H9 (cell line): Measurements from ENCODE around the gene POLH. TPM values are rescaled to one million over a fixed set of nuclear protein-coding genes. Genes with fewer than 3 reads are reported as not detected.

ENCODE experiments used
- DNase-seq: peaks from one replicate; pipeline ENCODE4 v3.0.0-alpha.2; 2017
- H2AFZ ChIP-seq: one replicate; pipeline ENCODE4 v1.6.1; 2013; ENCODE audit warnings: mild to moderate bottlenecking, low read length, control low read depth, moderate library complexity
- H2AK5ac ChIP-seq: 2 replicates; pipeline ENCODE4 v1.6.1; 2013; ENCODE audit warnings: low read length, control low read depth, mixed read lengths; ENCODE audit not compliant: insufficient read length
- H2BK120ac ChIP-seq: one replicate; pipeline ENCODE4 v1.6.1; 2013; ENCODE audit warnings: low read depth, mild to moderate bottlenecking, low read length, control low read depth, inconsistent platforms; ENCODE audit not compliant: poor library complexity, severe bottlenecking
- H2BK12ac ChIP-seq: 2 replicates; pipeline ENCODE4 v1.6.1; 2013; ENCODE audit warnings: low read length, control low read depth, mixed read lengths, low read depth; ENCODE audit not compliant: insufficient read length
- H2BK15ac ChIP-seq: 2 replicates; pipeline ENCODE4 v1.6.1; 2013; ENCODE audit warnings: low read depth, low read length, control low read depth
- H2BK20ac ChIP-seq: one replicate; pipeline ENCODE4 v1.6.1; 2013; ENCODE audit warnings: low read depth, mild to moderate bottlenecking, low read length, control low read depth, inconsistent platforms; ENCODE audit not compliant: poor library complexity, severe bottlenecking
- H2BK5ac ChIP-seq: 2 replicates; pipeline ENCODE4 v1.6.1; 2013; ENCODE audit warnings: low read length, control low read depth, mixed read lengths; ENCODE audit not compliant: insufficient read length
- H3K14ac ChIP-seq: 2 replicates; pipeline ENCODE4 v1.6.1; 2013; ENCODE audit warnings: low read length, control low read depth; ENCODE audit not compliant: insufficient read depth
- H3K18ac ChIP-seq: 2 replicates; pipeline ENCODE4 v1.6.1; 2013; ENCODE audit warnings: low read depth, mild to moderate bottlenecking, mixed read lengths, low read length, control low read depth; ENCODE audit not compliant: insufficient read length
- H3K23ac ChIP-seq: 2 replicates; pipeline ENCODE4 v1.6.1; 2013; ENCODE audit warnings: low read length, control low read depth, mixed read lengths, low read depth; ENCODE audit not compliant: insufficient read length
- H3K23me2 ChIP-seq: 2 replicates; pipeline ENCODE4 v1.6.1; 2013; ENCODE audit warnings: low read depth, mild to moderate bottlenecking, mixed read lengths, low read length, control low read depth; ENCODE audit not compliant: insufficient read length, poor library complexity, severe bottlenecking
- H3K27ac ChIP-seq: 2 replicates; pipeline ENCODE4 v1.5.1; 2013; ENCODE audit warnings: low read length, control low read depth, mixed read lengths, low read depth; ENCODE audit not compliant: insufficient read length
- H3K27me3 ChIP-seq: 2 replicates; pipeline ENCODE4 v1.6.1; 2013; ENCODE audit warnings: low read length, control low read depth, inconsistent platforms; ENCODE audit not compliant: insufficient read depth
- H3K4ac ChIP-seq: 2 replicates; pipeline ENCODE4 v1.6.1; 2013; ENCODE audit warnings: low read depth, mild to moderate bottlenecking, control low read depth, inconsistent platforms, low read length, moderate library complexity
- H3K4me1 ChIP-seq: 2 replicates; pipeline ENCODE4 v1.6.1; 2013; ENCODE audit warnings: low read length, control low read depth, inconsistent platforms; ENCODE audit not compliant: insufficient read depth
- H3K4me2 ChIP-seq: 2 replicates; pipeline ENCODE4 v1.6.1; 2013; ENCODE audit warnings: low read length, control low read depth, mixed read lengths; ENCODE audit not compliant: insufficient read length, insufficient read depth
- H3K56ac ChIP-seq: 2 replicates; pipeline ENCODE4 v1.6.1; 2013; ENCODE audit warnings: low read depth, mild to moderate bottlenecking, mixed read lengths, low read length, control low read depth; ENCODE audit not compliant: insufficient read length
- H3K79me1 ChIP-seq: 2 replicates; pipeline ENCODE4 v1.6.1; 2013; ENCODE audit warnings: low read depth, mild to moderate bottlenecking, moderate library complexity, low read length, control low read depth, inconsistent platforms; ENCODE audit not compliant: insufficient read depth, poor library complexity, severe bottlenecking
- H3K79me2 ChIP-seq: 2 replicates; pipeline ENCODE4 v1.6.1; 2013; ENCODE audit warnings: low read length, control low read depth, inconsistent platforms; ENCODE audit not compliant: insufficient read depth
- H3K9ac ChIP-seq: 2 replicates; pipeline ENCODE4 v1.6.1; 2013; ENCODE audit warnings: low read length, control low read depth, mixed read lengths; ENCODE audit not compliant: insufficient read length; ENCODE audit errors: extremely low read depth
- H3K9me3 ChIP-seq: one replicate; pipeline ENCODE4 v1.6.1; 2013; ENCODE audit warnings: low read depth, low read length, inconsistent platforms; ENCODE audit not compliant: control insufficient read depth
- H3T11ph ChIP-seq: one replicate; pipeline ENCODE4 v1.6.1; 2013; ENCODE audit warnings: mild to moderate bottlenecking, low read length, control low read depth, inconsistent platforms
- H4K20me1 ChIP-seq: one replicate; pipeline ENCODE4 v1.6.1; 2013; ENCODE audit not compliant: control insufficient read depth, insufficient read length, insufficient read depth
- H4K5ac ChIP-seq: 2 replicates; pipeline ENCODE4 v1.6.1; 2013; ENCODE audit warnings: low read depth, mild to moderate bottlenecking, mixed read lengths, low read length, control low read depth; ENCODE audit not compliant: insufficient read length
- H4K8ac ChIP-seq: replicated peaks from 2 replicates; pipeline ENCODE4 v1.6.1; 2013; ENCODE audit warnings: low read length, control low read depth, mixed read lengths, low read depth; ENCODE audit not compliant: insufficient read length
- H4K91ac ChIP-seq: 2 replicates; pipeline ENCODE4 v1.6.1; 2013; ENCODE audit warnings: low read depth, mild to moderate bottlenecking, moderate library complexity, mixed read lengths, low read length, control low read depth; ENCODE audit not compliant: insufficient read length
- H3K27ac Mint-ChIP-seq, 3 experiments: 2 replicates in 2 of 3; 3 replicates in 1 of 3; pipeline ENCODE4 v1.8.0; 2020 to 2021; ENCODE audit warnings: mixed read lengths in 3 of 3, mild to moderate bottlenecking in 1 of 3, moderate library complexity in 1 of 3
- H3K27me3 Mint-ChIP-seq: 2 replicates; pipeline ENCODE4 v1.8.0; 2021; ENCODE audit warnings: low read depth, mild to moderate bottlenecking, moderate library complexity, mixed read lengths
- H3K36me3 Mint-ChIP-seq, 3 experiments: 2 replicates in 2 of 3; 3 replicates in 1 of 3; pipeline ENCODE4 v1.8.0; 2020 to 2021; ENCODE audit warnings: low read depth in 3 of 3, mixed read lengths in 3 of 3; ENCODE audit not compliant: insufficient read depth in 1 of 3
- H3K4me1 Mint-ChIP-seq, 2 experiments: 2 replicates each; pipeline ENCODE4 v1.8.0; 2020; ENCODE audit warnings: mixed read lengths in 2 of 2
- H3K4me3 Mint-ChIP-seq, 2 experiments: 2 replicates in 1 of 2; 3 replicates in 1 of 2; pipeline ENCODE4 v1.8.0; 2020 to 2021; ENCODE audit warnings: mild to moderate bottlenecking in 2 of 2, mixed read lengths in 2 of 2, moderate library complexity in 1 of 2
- H3K9me3 Mint-ChIP-seq, 2 experiments: 2 replicates in 1 of 2; 3 replicates in 1 of 2; pipeline ENCODE4 v1.8.0; 2020; ENCODE audit warnings: mild to moderate bottlenecking in 2 of 2, mixed read lengths in 2 of 2, moderate library complexity in 1 of 2
- WGBS: extraction: QIAGEN DNeasy Blood & Tissue Kit; methylation state at CpG from one replicate; pipeline ENCODE4 v1.1.7; 2013; ENCODE audit warnings: missing lambda C conversion rate, low lambda C conversion rate, mixed read lengths; ENCODE audit not compliant: insufficient read length; ENCODE audit errors: extremely low coverage; 5-methylcytosine and 5-hydroxymethylcytosine counted together
- total RNA-seq: library from RNA; stranded (reverse); gene quantifications from 2 replicates; pipeline ENCODE4 v1.2.1, GENCODE V29; 2021
- TF ChIP-seq, protein P1 (sequence below): fragments of 200-600 bp; sonication (generic); conservative IDR thresholded peaks from 3 replicates; pipeline ENCODE4 v1.8.0; 2021; ENCODE audit warnings: antibody characterized with exemption, mild to moderate bottlenecking

The POLH gene
- total RNA-seq, 1 experiment from 2014 or later: 12.6 TPM

DNA sequence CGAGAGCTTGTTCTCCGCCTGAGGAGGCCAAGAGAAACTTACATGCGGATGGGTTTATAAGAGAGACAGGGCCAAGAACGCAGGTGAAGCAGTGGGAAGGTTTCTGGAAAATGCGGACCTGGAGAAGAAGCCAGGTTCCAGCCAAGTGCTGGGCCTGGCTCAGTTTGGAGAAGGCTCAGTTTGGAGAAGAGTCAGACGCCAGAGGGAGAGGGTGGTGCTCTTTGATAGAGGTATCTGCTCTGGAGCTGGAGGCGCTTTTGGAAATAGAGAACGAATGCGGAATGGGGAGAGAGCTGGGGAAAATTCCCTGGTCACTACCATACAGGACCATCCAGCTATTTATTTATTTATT, 69.6 kb downstream of the POLH start:
- DNase-seq: no peak
- Histone ChIP-seq H3K4me2 (peak overlapping the region; percentile 62), H3K56ac (no peak overlapping the region), H3K4me1 (no peaks in the 10 kb centered on the region), H3K23ac (no peak overlapping the region), H2BK12ac (no peak overlapping the region), H3K79me1 (no peaks in the 10 kb centered on the region), H2BK20ac (no peak overlapping the region), H3K27me3 (no peaks in the 10 kb centered on the region), H4K20me1 (no peaks in the 10 kb centered on the region), H3K9me3 (no peaks in the 10 kb centered on the region), H3K27ac (no peak overlapping the region), H4K91ac (no peak overlapping the region), H3K23me2 (no peaks in the 10 kb centered on the region), H3K14ac (no peak overlapping the region), H3T11ph (no peak overlapping the region), H3K4ac (no peak overlapping the region), H3K18ac (no peak overlapping the region), H3K79me2 (no peaks in the 10 kb centered on the region), H4K8ac (no peak overlapping the region), H3K9ac (no peak overlapping the region), H2AK5ac (no peak overlapping the region), H2BK15ac (no peak overlapping the region), H2AFZ (peak overlapping the region; percentile 89), H2BK120ac (no peak overlapping the region), H2BK5ac (no peak overlapping the region), H4K5ac (no peak overlapping the region)
- Mint-ChIP-seq H3K4me3 (peak overlapping the region; percentile 75 to 83), H3K4me1 (peaks cover 17 to 18% of the 10 kb centered on the region in 2 experiments), H3K27me3 (no peaks in the 10 kb centered on the region; the same call in 1 of the 2 replicates), H3K9me3 (no peaks in the 10 kb centered on the region), H3K36me3 (peaks cover 8 to 16% (median 11%) of the 10 kb centered on the region in 3 experiments; a peak in 6 of 7 replicates), H3K27ac (peak overlapping the region; percentile 87 to 93 (median 87); a peak in 6 of 7 replicates)
- no CpG with 5 or more reads among the region's 9 CpGs for WGBS
- TF ChIP-seq, protein P1, sequence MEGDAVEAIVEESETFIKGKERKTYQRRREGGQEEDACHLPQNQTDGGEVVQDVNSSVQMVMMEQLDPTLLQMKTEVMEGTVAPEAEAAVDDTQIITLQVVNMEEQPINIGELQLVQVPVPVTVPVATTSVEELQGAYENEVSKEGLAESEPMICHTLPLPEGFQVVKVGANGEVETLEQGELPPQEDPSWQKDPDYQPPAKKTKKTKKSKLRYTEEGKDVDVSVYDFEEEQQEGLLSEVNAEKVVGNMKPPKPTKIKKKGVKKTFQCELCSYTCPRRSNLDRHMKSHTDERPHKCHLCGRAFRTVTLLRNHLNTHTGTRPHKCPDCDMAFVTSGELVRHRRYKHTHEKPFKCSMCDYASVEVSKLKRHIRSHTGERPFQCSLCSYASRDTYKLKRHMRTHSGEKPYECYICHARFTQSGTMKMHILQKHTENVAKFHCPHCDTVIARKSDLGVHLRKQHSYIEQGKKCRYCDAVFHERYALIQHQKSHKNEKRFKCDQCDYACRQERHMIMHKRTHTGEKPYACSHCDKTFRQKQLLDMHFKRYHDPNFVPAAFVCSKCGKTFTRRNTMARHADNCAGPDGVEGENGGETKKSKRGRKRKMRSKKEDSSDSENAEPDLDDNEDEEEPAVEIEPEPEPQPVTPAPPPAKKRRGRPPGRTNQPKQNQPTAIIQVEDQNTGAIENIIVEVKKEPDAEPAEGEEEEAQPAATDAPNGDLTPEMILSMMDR: no peak
